KOPT-K1 (cell line): ENCODE results near the gene RBM19.

Experiments used
- H3K27ac ChIP-seq: fragments of 200-600 bp; sonication (generic); 2 replicates; pipeline ENCODE4 v1.5.1; 2016; ENCODE audit warnings: antibody characterized with exemption, mild to moderate bottlenecking, low read depth, low read length; ENCODE audit not compliant: poor library complexity, severe bottlenecking
- H3K36me3 ChIP-seq: fragments of 200-600 bp; sonication (generic); 2 replicates; pipeline ENCODE4 v1.5.1; 2017; ENCODE audit warnings: antibody characterized with exemption, mild to moderate bottlenecking, low read length, moderate library complexity; ENCODE audit not compliant: insufficient read depth
- H3K9me3 ChIP-seq: fragments of 200-600 bp; sonication (generic); 2 replicates; pipeline ENCODE4 v1.5.1; 2017; ENCODE audit warnings: antibody characterized with exemption, low read length, mild to moderate bottlenecking; ENCODE audit not compliant: insufficient read depth, poor library complexity, severe bottlenecking

Gene RBM19

DNA sequence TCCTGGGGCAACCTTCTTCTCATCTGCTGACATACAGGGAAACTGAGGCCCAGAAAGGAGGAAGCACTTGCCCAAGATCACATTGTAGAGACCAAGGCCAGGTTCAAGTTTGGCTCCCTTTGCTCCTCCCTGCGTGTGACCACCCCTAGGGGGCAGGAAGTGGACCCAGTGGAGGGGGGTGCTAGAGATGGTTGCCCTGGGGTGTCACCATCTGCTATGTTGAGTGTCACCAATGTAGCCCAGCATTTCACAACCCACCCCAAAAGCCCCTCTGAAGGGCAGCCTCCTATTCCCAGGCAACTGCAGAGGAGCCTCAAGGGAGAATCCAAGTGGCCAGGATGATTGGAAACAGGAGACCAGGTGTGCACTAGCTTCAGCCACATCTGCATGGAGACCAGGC, 12.0 kb upstream of the RBM19 start:
- Histone ChIP-seq H3K9me3 (peaks cover under 1% of the 10 kb centered on the region), H3K36me3 (no peaks in the 10 kb centered on the region), H3K27ac (no peak overlapping the region)

DNA sequence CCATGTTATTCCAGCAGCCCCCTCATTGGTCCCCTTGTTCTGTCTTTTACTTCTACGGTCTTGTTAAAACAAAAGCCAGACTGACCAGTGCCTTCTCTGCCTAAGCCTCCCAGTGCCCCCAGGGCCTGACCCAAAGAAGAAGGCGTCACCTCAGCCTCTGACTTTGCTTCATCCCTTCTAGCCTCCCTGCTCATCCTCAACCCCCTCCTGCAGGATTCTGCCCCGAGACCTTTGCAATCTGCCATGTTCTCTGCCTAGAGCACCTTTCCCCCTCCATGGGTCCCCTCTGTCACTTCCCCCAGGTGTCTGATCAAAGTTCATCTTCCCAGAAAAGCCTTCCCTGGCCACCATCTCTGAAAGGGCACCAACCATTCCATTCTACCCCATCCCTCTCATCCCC, 7.9 kb upstream of the RBM19 start:
- no peak overlapping the region for H3K27ac ChIP-seq
- H3K9me3 ChIP-seq: peaks cover 4% of the 10 kb centered on the region
- no peaks in the 10 kb centered on the region for H3K36me3 ChIP-seq

- no peaks in the 10 kb centered on the region for H3K36me3 ChIP-seq
Observed at GRCh38 chr12:113973109-113973904, 7.2 kb upstream of the RBM19 start.

DNA sequence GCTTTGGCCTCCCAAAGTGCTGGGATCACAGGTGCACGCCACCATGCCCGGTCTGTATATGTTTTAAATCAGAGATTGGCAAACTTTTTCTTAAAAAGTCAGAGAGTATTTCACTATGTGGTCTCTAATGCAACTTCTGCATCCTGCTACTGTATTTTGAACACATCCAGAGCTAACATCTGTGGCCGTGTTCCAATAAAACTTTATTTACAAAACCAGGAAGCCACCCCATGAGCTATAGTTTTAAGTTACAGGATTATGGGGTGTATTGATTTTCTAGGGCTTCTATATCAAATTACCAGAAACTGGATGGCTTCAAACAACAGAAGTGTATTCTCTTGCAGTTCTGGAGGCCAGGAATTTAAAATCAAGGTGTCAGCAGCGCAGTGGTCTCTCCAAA, 5.3 kb upstream of the RBM19 start:
- H3K27ac ChIP-seq: no peak overlapping the region
- H3K9me3 ChIP-seq: peaks cover 4% of the 10 kb centered on the region
- H3K36me3 ChIP-seq: no peaks in the 10 kb centered on the region

More at GRCh38 chr12:113973109-113973904, 7.2 kb upstream of the RBM19 start:
- H3K9me3 ChIP-seq: peaks cover 4% of the 10 kb centered on the region
- no peak overlapping the region for H3K27ac ChIP-seq

DNA sequence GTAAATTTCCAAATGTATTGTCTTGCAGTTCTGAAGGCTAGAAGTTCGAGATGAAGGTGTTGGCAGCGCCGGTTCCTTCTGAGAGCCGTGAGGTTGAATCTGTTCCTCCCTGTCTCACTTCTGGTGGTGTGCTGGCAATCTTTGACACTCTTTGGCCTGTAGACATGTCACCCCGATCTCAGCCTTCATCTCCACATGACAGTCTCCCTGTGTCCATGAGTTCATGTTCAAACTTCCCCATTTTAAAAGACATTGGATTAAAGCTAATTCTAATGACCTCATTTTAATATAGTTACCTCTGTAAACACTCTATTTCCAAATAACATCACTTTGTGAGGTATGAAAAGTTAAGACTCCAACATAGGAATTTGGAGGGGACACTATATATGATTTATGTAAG, 4.1 kb upstream of the RBM19 start:
- peaks cover 4% of the 10 kb centered on the region for H3K9me3 ChIP-seq
- H3K36me3 ChIP-seq: no peaks in the 10 kb centered on the region
- no peak overlapping the region for H3K27ac ChIP-seq

GRCh38 chr12:113967368-113967767, 1.2 kb upstream of the RBM19 start:
- H3K36me3 ChIP-seq: peaks cover 15% of the 10 kb centered on the region
- H3K27ac ChIP-seq: no peak overlapping the region
- no peaks in the 10 kb centered on the region for H3K9me3 ChIP-seq

DNA sequence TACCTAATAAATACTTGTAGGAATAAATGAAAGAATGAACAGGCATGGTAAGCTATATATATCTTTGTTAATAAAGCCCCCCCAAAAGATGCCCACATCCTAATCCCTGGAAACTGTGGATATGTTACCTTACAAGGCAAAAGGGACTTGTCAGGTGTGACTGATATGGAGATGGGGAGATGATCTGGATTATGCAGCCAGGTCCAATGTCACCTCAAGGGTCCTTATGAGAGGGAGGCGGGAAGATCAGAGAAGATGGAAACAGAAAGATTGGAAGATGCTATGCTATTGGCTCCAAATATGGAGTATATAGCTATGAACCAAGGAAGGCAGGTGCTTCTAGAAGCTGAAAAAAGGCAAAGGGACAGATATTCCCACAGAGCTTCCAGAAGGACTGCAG, 3.4 kb downstream of the RBM19 start:
- Histone ChIP-seq H3K9me3 (no peaks in the 10 kb centered on the region), H3K27ac (no peak overlapping the region), H3K36me3 (peaks cover 61% of the 10 kb centered on the region)

- H3K27ac ChIP-seq: no peak overlapping the region
- peaks cover 64% of the 10 kb centered on the region for H3K36me3 ChIP-seq
- H3K9me3 ChIP-seq: no peaks in the 10 kb centered on the region
Observed at GRCh38 chr12:113961921-113962710, 4.0 kb downstream of the RBM19 start.

DNA sequence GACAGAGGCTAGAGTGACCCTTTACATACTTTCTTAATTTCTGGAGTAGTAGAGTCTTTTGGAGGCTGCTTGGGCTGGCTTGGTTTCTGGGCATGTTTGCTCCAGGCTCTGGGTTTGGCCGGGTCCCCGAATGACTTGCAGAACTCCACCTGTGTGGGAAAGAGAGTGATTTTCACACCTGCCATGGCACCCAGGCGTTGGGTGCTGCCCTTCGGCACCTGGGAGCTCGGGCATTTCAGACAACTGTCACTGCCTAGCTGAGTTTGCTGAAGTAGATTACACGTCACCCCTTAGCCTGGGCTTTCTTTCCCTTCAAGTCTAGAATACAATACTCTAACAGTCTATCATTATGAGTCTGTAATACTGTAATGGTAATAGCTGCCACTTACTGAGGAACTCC, 6.1 kb downstream of the RBM19 start:
- peaks cover 85% of the 10 kb centered on the region for H3K36me3 ChIP-seq
- no peak overlapping the region for H3K27ac ChIP-seq
- H3K9me3 ChIP-seq: no peaks in the 10 kb centered on the region

DNA sequence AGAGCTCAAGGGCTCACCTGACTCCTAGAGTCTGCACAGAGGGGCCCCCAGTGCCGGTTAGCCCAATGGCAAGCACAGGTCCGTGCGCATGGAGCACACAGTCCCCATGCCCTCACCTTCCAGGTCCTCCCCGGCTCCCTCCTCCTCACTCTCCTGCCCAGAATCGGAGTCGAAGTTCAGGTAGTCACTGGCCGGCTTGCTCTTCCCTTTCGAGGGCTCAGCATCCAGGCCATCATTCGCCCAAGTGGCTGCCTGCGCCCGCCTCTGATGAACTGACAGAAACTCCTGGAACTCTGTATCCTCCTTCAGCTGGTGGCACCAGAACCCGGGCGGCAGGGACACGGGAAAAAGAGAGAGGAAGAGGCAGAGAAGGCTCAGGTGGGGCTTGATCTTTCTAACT, 7.0 kb downstream of the RBM19 start:
- Histone ChIP-seq H3K36me3 (peaks cover 92% of the 10 kb centered on the region), H3K9me3 (no peaks in the 10 kb centered on the region), H3K27ac (no peak overlapping the region)

DNA sequence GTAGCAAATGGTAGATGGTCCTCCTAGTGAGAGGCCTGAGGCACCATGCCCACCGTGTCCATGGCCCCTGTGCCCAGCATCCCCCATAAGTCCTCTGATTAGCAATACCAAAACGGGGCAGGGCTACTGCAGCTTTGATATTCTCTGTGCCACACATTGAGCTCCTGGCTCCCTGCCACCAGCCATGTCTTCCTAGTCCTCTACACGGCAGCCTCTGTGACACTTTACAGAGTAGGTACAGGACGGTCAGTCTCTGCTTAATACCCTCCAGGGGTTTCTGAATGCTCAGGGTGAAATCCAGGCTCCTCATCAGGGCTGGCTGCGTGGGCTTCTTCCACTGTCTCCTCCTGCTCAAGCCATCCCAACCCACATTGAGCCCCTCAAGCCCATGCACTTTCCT, 8.0 kb downstream of the RBM19 start:
- peaks cover 96% of the 10 kb centered on the region for H3K36me3 ChIP-seq
- no peaks in the 10 kb centered on the region for H3K9me3 ChIP-seq
- no peak overlapping the region for H3K27ac ChIP-seq

GRCh38 chr12:113957627-113958026, 8.5 kb downstream of the RBM19 start:
- Histone ChIP-seq H3K36me3 (peaks cover 97% of the 10 kb centered on the region), H3K9me3 (no peaks in the 10 kb centered on the region), H3K27ac (no peak overlapping the region)

DNA sequence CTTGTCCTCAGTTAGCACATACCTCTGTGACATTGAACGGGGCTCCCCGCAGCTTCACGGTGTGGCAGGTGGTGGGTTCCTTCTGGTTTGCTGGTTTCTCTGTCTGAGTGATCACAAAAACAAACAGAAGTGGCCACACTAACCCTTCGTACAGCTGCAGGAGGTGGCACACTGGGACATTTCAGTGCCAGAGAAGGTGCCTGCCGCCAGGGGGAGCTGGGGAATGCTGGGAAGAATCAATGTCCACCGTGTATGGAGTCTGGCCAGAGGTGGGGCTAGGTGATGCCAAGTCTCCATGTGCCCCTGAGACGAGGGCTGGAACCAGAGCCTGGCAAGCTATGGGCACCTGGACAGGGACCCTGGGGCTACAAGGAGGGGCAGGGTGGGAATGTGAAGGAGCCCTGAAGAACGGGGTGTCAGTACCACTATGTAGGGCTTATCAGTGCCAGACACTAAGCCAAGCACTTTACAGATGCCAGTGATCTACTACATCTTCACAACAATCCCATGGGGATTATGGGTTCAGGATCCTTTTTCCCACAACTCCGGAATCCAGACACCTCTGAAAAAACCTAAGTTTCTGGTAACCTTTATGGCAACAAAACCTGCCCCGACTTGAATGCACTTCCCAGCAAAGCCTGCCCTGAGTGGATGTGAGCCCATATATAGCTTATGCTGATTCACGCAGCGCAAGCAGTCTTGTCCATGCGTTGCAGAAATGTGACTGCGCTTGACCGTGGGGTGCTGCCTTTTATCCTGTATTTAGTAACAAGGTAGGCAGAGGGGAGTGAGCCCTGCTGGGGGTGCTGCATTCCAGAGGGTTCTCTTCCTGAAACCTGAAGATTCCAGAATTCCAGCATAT, 10.8 kb downstream of the RBM19 start:
- Histone ChIP-seq H3K9me3 (no peaks in the 10 kb centered on the region), H3K27ac (no peak overlapping the region), H3K36me3 (peaks cover 93% of the 10 kb centered on the region)

DNA sequence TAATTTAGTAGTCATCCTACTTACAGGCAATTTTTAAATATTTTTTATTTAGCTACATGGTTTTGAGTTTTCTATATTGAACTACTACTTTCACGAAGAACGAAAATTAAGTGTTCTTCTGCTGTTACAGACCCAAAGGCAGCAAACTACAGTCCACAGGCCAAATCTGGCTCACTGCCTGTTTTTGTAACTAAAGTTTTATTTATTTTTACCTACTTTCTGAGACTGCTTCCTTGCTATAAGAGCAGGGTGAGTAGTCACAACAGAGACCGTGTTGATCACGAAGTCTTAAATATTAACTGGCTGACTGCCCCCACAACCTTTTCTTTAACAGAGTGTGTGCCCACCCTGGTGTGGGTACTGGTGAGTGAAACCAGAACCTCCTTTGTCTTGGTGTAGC, 11.6 kb downstream of the RBM19 start:
- Histone ChIP-seq H3K27ac (no peak overlapping the region), H3K36me3 (peaks cover 93% of the 10 kb centered on the region), H3K9me3 (no peaks in the 10 kb centered on the region)

DNA sequence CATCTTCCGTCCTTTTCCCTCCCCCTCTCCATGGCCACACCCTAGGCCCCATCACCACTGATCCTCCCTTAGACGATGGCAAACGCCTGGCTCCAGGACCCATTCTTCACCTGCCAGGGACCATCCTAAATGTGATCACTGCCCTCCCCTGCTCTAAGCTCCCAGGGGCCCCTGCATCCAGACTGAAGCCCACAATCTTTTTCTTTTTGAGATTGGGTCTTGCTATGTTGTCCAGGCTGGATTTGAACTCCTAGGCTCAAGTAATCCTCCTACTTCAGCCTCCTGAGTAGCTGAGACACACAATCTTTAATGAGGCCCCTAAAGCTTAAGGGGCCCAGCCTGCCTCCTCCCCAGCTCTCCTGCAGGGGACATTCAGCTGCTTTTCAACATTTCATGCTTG, 15.3 kb downstream of the RBM19 start:
- Histone ChIP-seq H3K9me3 (no peaks in the 10 kb centered on the region), H3K36me3 (peaks cover 96% of the 10 kb centered on the region), H3K27ac (no peak overlapping the region)
